Fibroblast of mammary gland (primary cell): ENCODE results near the gene EIF1.

Experiments
- DNase-seq: peaks from one replicate; pipeline ENCODE4 v3.0.0-alpha.2; 2010; ENCODE audit warnings: low read depth
- H3K4me3 ChIP-seq: 2 replicates; pipeline ENCODE4 v1.5.1; 2011; ENCODE audit warnings: low read depth, mild to moderate bottlenecking, low read length, moderate library complexity; ENCODE audit not compliant: control insufficient read depth
- CTCF ChIP-seq: conservative IDR thresholded peaks from 2 replicates; pipeline ENCODE4 v1.5.1; 2011; ENCODE audit warnings: low read depth, low read length, inconsistent platforms; ENCODE audit not compliant: control insufficient read depth, insufficient read depth

The EIF1 gene

DNA sequence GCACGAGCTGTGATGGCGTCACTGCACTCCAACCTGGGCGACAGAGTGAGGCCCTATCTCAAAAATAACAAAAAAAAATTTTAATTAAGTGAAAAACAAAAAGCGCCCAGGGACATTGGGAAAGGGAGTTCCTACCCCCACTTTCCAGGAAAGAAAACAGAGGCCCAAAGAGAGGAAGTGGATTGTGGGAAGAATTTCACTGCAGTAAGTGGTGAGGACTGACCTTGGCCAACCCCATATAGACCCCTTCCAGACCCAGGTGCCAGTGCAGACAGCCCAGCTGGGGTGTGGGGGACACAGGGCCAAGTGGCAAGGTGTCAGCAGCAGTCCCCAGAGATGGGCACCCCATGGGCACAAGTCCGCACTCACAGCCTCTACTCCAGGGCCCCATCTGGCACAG, 35.3 kb upstream of the EIF1 start:
- no peak for DNase-seq
- H3K4me3 ChIP-seq: no peak overlapping the region
- TF ChIP-seq CTCF: no peak

DNA sequence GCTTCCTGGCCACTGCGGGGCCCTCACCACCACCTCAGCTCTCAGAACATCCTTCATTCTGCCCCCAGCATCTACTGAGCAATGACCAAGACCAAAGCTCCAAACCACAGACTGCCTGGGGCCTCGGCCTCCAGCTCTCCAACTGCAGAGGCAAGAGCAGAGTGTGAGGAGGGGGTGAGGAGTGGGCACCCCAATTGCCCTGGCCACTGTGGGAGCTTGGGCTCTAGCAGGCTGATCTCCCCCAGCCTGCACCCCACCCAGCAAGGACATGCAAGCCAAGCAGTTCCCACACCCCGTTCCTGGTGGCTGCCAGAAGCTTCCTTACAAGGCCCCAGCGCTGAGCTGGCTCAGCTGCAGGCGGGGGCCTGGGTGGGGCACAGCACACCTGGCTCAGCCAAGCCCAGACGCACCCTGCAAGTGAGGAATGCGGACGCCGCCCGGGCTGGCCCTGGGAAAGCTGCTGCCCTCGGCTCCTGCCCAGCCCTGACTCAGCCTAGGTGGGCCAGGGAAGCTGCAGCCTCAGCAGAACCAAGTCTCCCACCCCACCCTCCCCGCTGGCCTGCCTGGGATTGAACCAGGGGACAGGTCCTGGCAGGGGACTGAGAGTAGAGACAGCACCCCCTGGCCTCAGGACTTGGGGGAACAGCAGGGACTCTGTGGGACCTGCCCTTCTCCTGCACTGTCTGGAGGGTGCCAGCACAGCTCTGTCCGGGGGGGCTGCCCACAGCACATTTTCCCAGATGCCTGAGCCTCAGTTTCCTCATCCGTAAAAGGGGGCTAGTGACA, 34.6 kb upstream of the EIF1 start:
- no peak overlapping the region for H3K4me3 ChIP-seq
- no peak for TF ChIP-seq CTCF
- DNase-seq: no peak

DNA sequence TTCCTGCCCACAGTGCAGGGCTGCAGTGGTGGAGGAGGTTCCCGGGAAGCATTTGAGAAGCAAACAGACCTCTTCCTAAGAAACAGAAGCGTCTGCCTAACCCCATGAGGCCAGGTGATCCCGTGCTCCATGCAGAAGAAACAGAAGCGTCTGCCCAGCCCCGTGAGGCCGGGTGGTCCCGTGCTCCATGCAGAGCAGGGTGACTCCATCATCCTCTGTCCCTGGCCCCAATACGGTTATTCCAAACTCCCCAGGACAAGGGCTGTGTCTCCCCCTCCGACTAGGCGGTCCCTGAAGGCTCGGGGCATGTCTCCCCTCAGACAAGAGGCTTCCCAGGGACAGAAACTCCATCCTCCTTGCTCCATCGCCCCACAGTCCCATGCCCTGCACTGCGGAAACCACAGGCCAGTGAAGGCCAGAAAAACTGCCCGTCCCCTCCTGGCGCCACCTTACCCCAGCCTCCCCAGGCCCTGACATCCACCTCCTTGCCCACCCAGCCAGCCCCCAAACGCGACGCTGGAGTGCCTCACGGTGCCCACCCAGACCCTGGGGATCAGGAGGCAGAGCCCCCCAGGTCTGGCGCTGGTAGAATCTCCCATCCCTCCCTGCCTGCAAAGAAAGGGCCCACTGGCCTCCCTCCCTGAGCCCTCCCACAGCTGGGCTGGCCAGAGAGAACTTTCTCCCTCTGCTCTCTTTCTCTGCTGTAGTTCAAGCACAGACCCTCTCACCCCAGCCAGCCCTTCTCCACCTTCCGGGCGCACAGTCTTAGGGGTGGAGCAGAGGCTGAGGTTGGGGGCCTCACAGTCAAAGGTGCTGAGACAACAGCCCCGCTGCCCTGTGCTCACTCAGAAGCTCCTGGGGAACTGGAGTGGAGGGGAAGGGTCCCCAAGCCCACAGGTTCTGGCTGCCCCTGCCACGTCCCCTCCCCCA, 33.7 kb upstream of the EIF1 start:
- DNase-seq: no peak
- TF ChIP-seq CTCF: no peak
- no peak overlapping the region for H3K4me3 ChIP-seq

DNA sequence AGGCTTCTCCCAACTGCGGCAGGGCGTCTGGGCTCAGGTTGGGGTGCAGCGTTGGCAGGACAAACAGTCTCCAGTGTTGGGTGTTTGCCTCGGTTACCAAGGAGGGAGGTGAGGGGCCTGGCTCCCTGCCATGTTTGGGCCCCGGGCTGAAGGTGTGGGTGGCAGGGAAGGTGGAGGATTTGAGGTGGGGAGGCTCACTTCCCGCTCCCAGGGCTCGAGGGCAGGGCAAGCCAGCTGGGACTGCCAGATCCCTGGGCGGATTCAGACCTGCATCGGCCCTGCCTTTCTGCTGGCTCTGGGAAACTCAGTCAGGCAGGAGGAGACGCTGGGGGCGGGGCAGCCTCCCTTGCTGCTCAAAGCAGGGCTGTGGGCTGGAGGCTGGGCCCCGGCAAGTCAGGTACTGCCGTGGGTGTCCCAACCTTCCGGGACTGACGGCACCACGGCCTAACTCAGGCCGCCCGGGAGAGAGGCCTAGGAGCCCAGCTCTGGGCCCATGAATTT, 33.0 kb upstream of the EIF1 start:
- DNase-seq: no peak
- H3K4me3 ChIP-seq: no peak overlapping the region
- TF ChIP-seq CTCF: no peak

DNA sequence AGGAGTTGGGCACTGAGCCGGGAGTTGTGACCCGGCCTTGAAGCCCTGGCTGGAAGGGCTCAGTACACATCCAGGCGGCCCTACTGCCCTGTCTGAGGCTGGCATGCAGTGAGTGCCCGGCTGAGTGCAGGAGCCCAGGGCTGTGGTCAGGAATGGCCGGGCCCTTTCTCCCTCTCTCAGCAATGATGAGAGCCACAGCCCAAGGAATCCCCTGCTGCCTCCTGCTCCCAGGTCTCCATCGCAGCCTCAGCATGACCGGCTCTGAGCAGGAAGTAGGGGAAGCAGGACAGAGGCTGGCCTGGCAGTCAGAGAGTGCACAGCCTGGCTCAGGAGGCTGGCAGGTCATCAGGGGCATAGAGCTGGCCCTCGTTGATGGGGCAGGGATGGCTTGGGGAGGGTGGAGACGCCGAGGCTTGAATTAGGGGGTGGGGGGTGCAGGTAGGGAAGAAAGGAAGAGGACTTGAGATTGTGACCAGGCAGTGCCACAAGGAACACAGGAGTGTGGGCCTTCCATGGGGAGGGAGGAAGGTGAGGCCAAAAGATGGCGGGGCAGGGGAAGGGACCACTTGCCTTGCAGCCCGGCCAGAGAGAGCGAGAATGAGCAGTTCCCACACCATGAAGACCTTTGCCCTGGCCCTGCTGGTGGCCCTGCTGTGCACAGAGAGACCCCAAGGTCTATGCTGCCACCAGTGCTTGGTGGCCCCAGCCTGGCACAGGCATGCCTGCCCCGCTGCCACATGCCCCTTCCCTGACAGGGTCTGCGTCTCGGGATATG, 32.2 kb upstream of the EIF1 start:
- no peak overlapping the region for H3K4me3 ChIP-seq
- no peak for DNase-seq
- TF ChIP-seq CTCF: no peak

GRCh38 chr17:41657176-41657754, 31.4 kb upstream of the EIF1 start:
- no peak for DNase-seq
- no peak for TF ChIP-seq CTCF
- no peak overlapping the region for H3K4me3 ChIP-seq
